GM23338 (cell line): ENCODE data around the gene KCNMA1.

Experiments used
- CREB1 ChIP-seq: fragments of 250-450 bp; sonication (Bioruptor Pico); IDR thresholded peaks from 2 replicates; pipeline ENCODE4 v1.5.0; 2020; ENCODE audit warnings: low read depth, mild to moderate bottlenecking, moderate library complexity
- EZH2 ChIP-seq: fragments of 200-600 bp; sonication (generic); IDR thresholded peaks from one replicate; pipeline ENCODE4 v1.8.0; 2017; ENCODE audit warnings: antibody characterized with exemption, mild to moderate bottlenecking, low read depth; ENCODE audit not compliant: unreplicated experiment
- JUNB ChIP-seq: IDR thresholded peaks from one replicate; pipeline ENCODE4 v1.6.1; 2016; ENCODE audit warnings: antibody characterized with exemption; ENCODE audit not compliant: unreplicated experiment
- POLR2AphosphoS5 ChIP-seq: IDR thresholded peaks from 2 replicates; pipeline ENCODE4 v1.6.1; 2016; ENCODE audit warnings: antibody characterized with exemption, low read depth
- STAT1 ChIP-seq: IDR thresholded peaks from one replicate; pipeline ENCODE4 v1.6.1; 2016; ENCODE audit warnings: antibody characterized with exemption; ENCODE audit not compliant: unreplicated experiment
- TF ChIP-seq, protein P1 (sequence below), 2 experiments: fragments of 200-600 bp in 1 of 2; sonication (generic) in 1 of 2; conservative IDR thresholded peaks; 2 replicates each; pipeline versions ENCODE4 v1.5.1 to v1.6.1; 2016 to 2017; ENCODE audit warnings: antibody characterized with exemption in 2 of 2, low read depth in 2 of 2, mild to moderate bottlenecking in 2 of 2, moderate library complexity in 1 of 2
- TF ChIP-seq, protein P2 (sequence below): IDR thresholded peaks from one replicate; pipeline ENCODE4 v1.6.1; 2018; ENCODE audit warnings: antibody characterized with exemption; ENCODE audit not compliant: unreplicated experiment

DNA sequence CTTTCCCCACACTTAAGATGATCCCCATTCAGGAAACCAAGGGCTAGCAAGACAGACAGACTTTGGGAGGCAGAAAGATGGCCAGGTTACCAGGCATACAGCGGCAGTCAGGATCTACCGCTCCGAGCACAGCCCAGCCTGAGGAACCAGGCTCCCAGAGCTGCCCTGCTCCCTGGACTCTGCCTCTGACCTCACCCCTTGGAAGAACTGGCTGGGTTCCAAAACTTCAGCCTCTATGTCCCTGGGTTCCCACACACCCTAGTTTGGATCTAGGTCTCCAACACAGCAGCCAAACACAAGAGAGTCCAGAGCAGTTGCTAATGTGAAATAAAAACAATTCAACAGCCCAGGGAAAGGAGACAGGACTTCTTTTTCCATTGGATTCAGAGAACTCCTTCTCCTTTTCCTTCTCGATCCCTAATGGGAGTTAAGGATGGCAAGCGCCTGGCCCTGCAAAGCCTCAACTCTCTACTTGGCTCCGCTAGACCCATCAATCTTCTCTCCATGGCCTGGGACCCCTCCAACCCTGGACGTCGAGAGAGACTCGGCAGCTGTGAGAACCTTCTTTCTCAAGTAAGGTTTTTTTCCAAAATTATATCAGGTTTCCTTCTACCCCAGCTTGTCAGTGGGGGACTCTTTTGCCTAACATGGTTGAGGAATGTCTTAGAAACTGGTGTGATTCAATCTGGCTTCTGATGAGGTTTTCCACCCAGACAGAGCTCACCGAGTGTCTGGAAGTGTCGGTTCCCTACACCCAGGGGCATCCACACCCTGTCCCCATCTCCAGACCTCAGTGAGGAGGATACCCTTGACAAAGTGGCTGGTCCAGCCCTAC lies 219.6 kb downstream of the KCNMA1 start:
- TF ChIP-seq, protein P1, sequence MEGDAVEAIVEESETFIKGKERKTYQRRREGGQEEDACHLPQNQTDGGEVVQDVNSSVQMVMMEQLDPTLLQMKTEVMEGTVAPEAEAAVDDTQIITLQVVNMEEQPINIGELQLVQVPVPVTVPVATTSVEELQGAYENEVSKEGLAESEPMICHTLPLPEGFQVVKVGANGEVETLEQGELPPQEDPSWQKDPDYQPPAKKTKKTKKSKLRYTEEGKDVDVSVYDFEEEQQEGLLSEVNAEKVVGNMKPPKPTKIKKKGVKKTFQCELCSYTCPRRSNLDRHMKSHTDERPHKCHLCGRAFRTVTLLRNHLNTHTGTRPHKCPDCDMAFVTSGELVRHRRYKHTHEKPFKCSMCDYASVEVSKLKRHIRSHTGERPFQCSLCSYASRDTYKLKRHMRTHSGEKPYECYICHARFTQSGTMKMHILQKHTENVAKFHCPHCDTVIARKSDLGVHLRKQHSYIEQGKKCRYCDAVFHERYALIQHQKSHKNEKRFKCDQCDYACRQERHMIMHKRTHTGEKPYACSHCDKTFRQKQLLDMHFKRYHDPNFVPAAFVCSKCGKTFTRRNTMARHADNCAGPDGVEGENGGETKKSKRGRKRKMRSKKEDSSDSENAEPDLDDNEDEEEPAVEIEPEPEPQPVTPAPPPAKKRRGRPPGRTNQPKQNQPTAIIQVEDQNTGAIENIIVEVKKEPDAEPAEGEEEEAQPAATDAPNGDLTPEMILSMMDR (conservative IDR thresholded peaks at IDR 0.05; ENCODE audit: low read depth in 2 of 2) = no peak
- TF ChIP-seq POLR2AphosphoS5 (no peak), EZH2 (no peak), JUNB (no peak), CREB1 (CRISPR knock-in tag) (no peak), STAT1 (no peak)
- TF ChIP-seq, protein P2, sequence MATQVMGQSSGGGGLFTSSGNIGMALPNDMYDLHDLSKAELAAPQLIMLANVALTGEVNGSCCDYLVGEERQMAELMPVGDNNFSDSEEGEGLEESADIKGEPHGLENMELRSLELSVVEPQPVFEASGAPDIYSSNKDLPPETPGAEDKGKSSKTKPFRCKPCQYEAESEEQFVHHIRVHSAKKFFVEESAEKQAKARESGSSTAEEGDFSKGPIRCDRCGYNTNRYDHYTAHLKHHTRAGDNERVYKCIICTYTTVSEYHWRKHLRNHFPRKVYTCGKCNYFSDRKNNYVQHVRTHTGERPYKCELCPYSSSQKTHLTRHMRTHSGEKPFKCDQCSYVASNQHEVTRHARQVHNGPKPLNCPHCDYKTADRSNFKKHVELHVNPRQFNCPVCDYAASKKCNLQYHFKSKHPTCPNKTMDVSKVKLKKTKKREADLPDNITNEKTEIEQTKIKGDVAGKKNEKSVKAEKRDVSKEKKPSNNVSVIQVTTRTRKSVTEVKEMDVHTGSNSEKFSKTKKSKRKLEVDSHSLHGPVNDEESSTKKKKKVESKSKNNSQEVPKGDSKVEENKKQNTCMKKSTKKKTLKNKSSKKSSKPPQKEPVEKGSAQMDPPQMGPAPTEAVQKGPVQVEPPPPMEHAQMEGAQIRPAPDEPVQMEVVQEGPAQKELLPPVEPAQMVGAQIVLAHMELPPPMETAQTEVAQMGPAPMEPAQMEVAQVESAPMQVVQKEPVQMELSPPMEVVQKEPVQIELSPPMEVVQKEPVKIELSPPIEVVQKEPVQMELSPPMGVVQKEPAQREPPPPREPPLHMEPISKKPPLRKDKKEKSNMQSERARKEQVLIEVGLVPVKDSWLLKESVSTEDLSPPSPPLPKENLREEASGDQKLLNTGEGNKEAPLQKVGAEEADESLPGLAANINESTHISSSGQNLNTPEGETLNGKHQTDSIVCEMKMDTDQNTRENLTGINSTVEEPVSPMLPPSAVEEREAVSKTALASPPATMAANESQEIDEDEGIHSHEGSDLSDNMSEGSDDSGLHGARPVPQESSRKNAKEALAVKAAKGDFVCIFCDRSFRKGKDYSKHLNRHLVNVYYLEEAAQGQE = no peak
